ENCODE results near the gene SEC23A.

The SEC23A gene

DNA sequence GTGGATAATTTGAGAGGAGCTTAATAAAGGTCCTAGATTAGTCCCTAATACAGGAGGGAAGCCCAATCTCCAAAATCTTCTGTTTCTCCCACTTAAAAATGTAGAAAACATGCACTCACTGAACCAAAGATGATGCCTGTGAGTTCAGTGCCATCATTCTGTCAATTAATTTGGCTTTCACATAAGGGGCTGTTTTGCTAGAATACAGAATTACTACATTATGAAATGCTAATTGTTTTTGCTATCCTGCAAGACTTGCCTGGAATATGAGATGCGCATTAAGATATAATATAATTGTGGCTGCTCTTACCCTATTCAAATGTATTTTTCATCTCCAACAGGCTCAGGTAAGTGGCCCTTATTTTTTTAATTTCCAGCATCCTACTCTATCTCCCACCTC, 111.7 kb downstream of the SEC23A start:
- no peak for TF ChIP-seq CTCF (IDR thresholded peaks at IDR 0.05; ENCODE audit: low read depth, low read length)
- no peak for DNase-seq (ENCODE audit: extremely low read depth, low read depth)

- no peak for TF ChIP-seq CTCF (IDR thresholded peaks at IDR 0.05; ENCODE audit: low read depth, low read length)
- no peak for DNase-seq (ENCODE audit: extremely low read depth, low read depth)
Observed at GRCh38 chr14:38989922-38990546, 113.0 kb downstream of the SEC23A start.

DNA sequence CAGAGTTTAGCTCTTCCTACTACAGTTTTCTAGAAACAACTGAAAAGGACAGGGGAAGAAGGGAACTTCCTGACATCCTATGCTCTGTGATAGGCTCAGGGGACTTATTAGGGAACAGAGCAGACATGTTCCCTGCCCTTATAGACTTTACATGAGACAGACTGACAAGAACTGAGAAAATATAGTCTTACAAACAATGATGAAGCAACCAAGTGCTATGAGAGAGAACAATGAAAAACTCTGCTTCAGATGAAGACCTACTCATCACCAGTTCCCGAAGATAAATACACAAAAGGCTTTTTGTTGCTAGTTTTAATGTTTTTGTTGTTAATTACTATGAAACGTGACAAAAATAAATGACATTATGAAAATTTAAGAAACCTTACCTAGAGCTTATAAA, 115.3 kb downstream of the SEC23A start:
- no peak for DNase-seq (ENCODE audit: extremely low read depth, low read depth)
- no peak for TF ChIP-seq CTCF (IDR thresholded peaks at IDR 0.05; ENCODE audit: low read depth, low read length)

- DNase-seq (ENCODE audit: extremely low read depth, low read depth): no peak
- TF ChIP-seq CTCF (IDR thresholded peaks at IDR 0.05; ENCODE audit: low read depth, low read length): no peak
Observed at GRCh38 chr14:38982837-38983236, 120.2 kb downstream of the SEC23A start.

GRCh38 chr14:38982278-38982677, 120.8 kb downstream of the SEC23A start:
- DNase-seq (ENCODE audit: extremely low read depth, low read depth): no peak
- no peak for TF ChIP-seq CTCF (IDR thresholded peaks at IDR 0.05; ENCODE audit: low read depth, low read length)

Measured in AG09319 (cell line).